Subcutaneous adipose tissue (tissue), 4 donors: ENCODE measurements around the gene KLHL33. TPM values are rescaled to one million over a fixed set of nuclear protein-coding genes. Genes with fewer than 3 reads are reported as not detected.

Experiments
- CTCF ChIP-seq: fragments of 450-650 bp; IDR thresholded peaks from one replicate; pipeline ENCODE4 v1.5.1; 2016; ENCODE audit warnings: low read depth, mild to moderate bottlenecking, control low read depth, antibody characterized with exemption, moderate library complexity
- total RNA-seq, 4 donors: library from RNA; depleted of rRNA; stranded (reverse); fragments of >200 nt; gene quantifications; one replicate each; pipeline ENCODE4 v1.1.0, GENCODE V29; 2016

Gene KLHL33
- 1 to 10 TPM in 2 of 4 donors, under 1 TPM in 2; 0.16 to 3.4 (median 0.81) TPM for total RNA-seq

GRCh38 chr14:20435582-20436362 is at the start of gene KLHL33:
Gene KLHL33 (minus strand): TSS chr14:20436166. CDS start chr14:20435811, 355 bp downstream.
- no peak for TF ChIP-seq CTCF

- no peak for TF ChIP-seq CTCF
Measured at GRCh38 chr14:20482382-20482781, 46.4 kb upstream of the KLHL33 start.

- no peak for TF ChIP-seq CTCF
Measured at GRCh38 chr14:20478894-20479293, 42.9 kb upstream of the KLHL33 start.

GRCh38 chr14:20477211-20477876 is 41.4 kb upstream of the KLHL33 start:
- TF ChIP-seq CTCF: no peak

- no peak for TF ChIP-seq CTCF
Measured at GRCh38 chr14:20476776-20477175, 40.8 kb upstream of the KLHL33 start.

GRCh38 chr14:20472536-20473169 is 36.7 kb upstream of the KLHL33 start:
- TF ChIP-seq CTCF: no peak

GRCh38 chr14:20470603-20470901 is 34.6 kb upstream of the KLHL33 start:
- no peak for TF ChIP-seq CTCF
